Cortex of kidney (tissue), 1 donor: ENCODE data around the gene ATP2B1.

Source experiments
- DNase-seq: peaks from one replicate; lab custom pipeline; 2025; lab: John Stamatoyannopoulos, UW

Gene ATP2B1

GRCh38 chr12:89657066-89657465 is 51.6 kb downstream of the ATP2B1 start:
- DNase-seq, result no peak

DNA sequence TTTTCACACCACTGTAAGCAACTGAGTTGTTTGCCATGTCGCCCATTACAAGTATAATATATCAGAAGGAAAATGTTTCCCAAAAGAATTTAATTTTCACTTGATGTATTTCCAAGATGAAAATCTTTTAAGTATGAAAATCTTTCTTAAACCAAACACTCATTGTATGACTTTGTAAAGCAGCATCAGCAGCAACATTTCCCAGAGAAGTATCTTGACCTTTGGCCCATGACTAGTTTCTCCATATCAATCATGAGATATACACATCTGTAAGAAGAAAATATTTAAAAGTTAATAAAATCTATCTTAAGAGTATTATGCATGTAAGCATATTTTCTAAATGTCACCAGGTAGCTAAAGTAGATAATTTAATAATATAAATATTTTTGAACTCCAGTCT is 52.8 kb downstream of the ATP2B1 start:
- DNase-seq, result no peak

- DNase-seq, result no peak
These were observed 57.4 kb downstream of the ATP2B1 start for GRCh38 chr12:89651192-89651591.

GRCh38 chr12:89650239-89650638 is 58.4 kb downstream of the ATP2B1 start:
- no peak for DNase-seq

- no peak for DNase-seq
These were observed 58.8 kb downstream of the ATP2B1 start for GRCh38 chr12:89649820-89650219.

GRCh38 chr12:89649139-89649538 is 59.5 kb downstream of the ATP2B1 start:
- DNase-seq, result no peak

DNA sequence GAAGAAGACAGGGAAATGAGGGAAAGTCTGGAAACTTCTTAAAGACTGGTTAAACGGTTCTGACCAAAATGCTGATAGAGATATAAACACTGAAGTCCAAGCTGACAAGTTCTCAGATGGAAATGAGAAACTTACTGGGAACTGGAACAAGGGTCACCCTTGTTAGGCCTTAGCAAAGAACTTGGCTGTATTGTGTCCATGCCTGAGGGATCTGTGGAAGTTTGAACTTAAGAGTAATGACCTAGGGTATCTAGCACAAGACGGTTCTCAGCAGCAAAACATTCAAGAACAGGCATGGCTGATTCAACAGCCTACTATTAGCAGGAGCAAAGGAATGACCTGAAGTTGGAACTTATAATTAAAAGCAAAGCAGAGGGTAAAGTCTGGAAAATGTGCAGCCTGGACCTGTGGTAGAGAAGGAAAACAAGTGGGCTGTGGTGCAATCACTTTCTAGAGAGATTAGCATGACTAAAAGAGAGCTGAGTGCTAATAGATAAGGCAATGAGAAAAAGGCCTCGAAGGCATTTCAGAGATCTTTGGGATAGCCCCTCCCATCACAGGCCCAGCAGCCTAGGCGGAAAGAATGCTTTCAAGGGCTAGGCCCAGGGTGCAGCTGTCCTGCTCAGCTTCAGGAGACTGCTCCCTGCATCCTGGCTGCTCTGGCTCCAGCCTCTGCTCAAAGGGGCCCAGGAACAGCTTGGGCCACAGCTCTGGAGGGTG is 60.3 kb downstream of the ATP2B1 start:
- DNase-seq, result no peak

- DNase-seq, result no peak
These were observed 63.2 kb downstream of the ATP2B1 start for GRCh38 chr12:89645434-89645833.

- no peak for DNase-seq
These were observed 65.7 kb downstream of the ATP2B1 start for GRCh38 chr12:89642959-89643358.

DNA sequence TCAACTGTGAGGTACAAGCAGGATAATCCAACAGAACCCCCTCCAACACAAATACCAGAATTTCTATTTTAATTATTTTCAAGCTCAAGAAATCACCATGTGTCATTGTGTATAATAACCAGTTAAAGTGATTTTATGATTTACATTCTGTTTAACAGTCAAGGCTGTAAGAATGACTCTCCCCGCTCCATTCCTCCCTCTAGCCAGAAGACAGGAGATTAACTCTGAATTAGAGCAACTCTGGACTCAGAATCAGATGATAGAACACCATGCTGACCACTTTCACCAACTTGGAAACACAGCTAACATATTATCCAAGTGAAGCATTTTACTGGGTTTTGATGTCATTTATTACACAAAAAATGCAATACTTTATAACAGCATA is 71.9 kb downstream of the ATP2B1 start:
- DNase-seq, result no peak

- no peak for DNase-seq
These were observed 72.4 kb downstream of the ATP2B1 start for GRCh38 chr12:89636052-89636775.

DNA sequence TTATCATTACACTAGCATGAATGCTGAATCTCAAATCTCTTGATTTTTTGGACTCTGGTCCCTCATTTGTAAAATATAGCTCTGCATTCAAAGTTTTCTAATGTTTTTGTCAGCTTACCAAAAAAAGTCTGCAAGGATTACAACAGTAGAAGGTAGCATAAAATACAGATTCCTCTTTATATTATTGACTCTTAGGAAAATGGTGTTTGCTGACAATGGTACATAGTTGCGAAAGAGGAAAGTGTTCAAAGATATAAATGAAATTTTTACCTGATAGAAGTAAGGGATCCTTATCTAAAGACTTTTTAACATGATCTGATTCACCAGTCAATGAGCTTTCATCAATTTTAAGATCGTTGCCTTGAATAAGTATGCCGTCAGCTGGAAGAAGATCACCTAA is 74.1 kb downstream of the ATP2B1 start:
- DNase-seq, result no peak

DNA sequence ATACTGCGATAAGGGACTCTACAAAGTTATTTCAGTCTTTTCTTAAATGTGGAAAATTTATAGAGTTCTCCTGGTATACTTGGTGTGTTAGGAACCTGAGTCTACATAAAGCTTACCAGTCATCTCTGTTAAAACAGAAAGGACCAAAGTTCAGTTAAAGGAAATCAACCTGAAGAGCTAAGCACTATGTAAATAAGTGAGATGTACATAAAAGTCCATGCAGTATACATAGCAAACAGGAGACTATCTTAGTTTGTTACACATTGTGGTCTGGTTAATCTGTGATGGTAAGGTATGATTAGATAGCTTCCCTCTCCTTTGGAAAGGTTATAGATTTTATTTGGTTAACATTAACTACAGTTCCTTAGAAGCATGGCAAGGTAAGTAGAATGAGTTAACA is 75.9 kb downstream of the ATP2B1 start:
- no peak for DNase-seq

GRCh38 chr12:89622115-89622514 is 86.5 kb downstream of the ATP2B1 start:
- DNase-seq, result no peak

DNA sequence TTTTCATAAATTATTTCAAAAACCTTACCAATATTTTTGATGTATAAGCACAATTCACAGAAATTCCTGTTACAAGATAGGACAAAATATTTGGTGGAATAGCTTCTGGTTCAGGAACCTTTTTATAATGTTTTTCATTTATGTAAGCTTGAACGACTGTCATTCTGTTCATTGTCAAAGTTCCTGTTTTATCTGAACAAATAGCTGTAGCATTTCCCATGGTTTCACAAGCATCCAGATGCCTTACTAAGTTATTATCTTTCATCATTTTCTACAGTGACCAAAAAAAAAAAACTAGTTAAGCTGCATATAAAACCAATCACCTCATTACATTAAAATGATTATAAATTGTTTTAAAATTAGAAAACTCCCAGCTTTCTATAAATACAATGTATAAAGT is 87.1 kb downstream of the ATP2B1 start:
- no peak for DNase-seq

DNA sequence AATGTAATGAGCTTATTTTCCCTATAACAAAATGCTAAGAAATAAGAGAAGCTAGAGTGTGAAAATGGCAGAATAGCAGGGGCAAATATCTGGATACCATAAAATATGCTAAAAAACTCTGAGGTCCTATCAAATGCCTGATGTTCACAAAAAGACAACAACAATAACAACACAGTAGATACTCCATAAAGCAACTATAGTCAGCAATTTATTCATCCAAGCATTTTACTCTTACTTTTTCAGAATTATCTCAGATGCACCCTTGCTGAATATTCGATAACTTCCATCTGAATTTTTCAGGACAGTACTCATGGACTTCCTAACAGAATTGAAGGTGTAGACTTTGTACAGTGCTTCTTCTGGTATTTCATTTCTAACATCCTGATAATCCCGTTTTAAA is 88.9 kb downstream of the ATP2B1 start:
- no peak for DNase-seq

DNA sequence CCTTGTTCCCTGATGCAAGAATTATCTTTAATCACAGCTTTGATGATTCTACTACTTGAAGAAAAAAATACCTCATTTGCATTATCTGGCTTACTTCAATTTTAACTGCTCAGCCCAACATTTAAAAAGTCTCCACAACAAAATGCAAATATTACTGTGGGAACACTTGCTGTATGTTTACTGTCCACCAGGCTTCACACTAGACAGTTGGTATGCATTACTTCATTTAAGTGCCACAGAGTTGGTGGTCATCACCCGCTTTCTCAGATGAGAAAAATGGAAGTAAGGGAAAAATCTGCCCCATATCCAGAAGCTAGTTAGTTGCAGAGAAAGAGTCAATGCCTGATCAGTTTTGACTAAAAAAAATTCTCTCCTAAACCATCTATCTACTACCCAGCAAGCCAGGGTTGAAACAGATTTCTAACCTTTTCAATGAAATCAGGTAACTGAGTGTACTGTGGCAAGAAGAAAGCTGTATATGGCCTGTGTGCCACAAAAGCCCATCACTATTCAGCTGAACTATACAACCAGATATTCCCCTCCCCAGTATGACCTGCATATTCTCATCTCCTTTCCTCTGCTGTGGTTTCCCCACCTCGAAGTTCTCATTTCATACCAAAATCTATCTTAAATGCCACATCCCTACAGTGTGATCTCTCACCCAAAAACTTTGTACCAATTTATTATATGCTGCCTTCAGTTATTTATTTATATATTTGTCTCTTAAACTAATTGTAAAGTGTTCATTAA is 90.3 kb downstream of the ATP2B1 start:
- DNase-seq, result no peak

GRCh38 chr12:89610366-89610765 is 98.3 kb downstream of the ATP2B1 start:
- no peak for DNase-seq

- no peak for DNase-seq
These were observed 105.0 kb downstream of the ATP2B1 start for GRCh38 chr12:89603678-89604077.

DNA sequence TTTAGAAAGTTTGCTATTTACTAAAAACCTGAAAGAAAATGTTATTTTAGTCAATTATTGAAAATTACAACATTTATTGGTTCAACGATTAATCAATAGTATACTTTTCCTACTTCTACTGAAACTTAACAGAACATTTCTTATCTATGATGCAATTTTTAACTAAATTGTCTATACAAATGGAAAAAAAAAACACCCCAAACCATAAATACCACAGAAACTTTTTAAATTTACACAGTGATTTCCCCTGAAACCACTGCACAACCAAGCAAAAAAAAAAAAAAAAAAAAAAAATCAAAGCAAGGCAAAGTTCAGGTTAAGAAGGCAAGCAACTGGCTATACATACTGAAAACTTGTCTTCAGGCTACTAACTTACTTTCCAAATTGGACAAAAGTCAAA is 110.9 kb downstream of the ATP2B1 start:
- DNase-seq, result no peak

GRCh38 chr12:89597210-89597609 is 111.4 kb downstream of the ATP2B1 start:
- DNase-seq, result no peak

DNA sequence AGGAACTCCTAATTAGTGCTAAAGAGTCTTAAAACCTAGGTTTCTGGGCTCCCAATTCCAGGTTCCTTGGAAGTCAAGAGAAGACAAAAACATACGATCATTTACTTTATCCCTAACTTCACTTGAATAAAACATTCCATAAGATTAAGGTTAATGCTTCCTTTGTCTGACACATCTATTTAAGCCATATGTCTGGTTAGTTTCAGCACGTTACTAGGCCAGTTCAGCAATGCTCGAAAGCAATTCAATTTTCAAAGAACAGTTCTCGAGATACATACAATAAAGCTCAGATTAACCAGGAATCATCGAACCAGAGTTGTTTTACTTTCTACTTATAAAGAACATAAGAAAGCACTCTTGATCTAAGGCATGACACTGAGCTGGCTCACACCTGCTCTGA is 114.8 kb downstream of the ATP2B1 start:
- DNase-seq, result no peak

- DNase-seq, result no peak
These were observed 115.4 kb downstream of the ATP2B1 start for GRCh38 chr12:89593233-89593632.
